ENCODE results near the gene SCARB2.

Gene SCARB2

DNA sequence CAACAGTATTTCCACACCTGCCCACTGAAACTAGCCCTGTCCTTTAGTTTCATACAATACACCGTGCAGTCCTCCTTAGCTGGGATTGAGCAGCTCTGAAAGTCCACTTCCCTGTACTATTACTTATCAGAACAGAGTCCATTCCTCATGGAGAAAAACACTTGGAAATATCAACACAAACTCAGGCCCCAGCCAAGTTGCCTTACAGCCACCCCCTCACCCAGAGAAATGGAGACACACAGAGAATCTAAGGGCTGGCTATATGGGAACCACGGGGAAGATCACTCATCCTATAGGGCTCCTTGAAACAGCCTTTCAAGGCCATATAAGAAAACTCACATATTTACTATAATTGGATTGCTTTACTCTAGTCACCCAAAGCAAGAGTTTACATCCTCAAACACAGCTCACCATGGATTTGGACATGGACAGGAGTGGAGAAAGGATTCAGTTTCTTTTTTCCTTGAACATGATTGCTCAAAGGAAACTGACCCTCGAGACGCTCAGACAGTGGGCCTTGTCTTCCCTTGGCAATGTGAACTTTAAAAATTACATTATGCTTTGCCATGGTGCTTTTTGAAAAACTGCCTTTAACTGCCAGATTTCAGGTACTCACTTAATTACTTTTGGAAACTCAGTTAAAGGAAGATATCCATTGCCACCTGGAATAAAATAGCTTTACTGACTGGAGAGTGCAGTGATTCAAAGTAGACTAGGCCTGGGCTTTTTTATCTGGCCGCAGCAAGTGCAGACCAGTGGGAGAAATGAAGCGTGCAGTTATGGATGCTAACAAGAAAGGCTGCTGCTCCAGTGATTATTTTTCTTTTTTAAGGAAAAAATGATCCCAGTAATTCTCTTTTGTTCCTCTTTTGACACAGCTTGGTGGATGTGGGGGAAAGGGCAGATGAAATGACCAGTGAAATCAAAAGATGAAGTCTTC is 1.6 kb downstream of the SCARB2 start:
- peaks cover 22% of the 10 kb centered on the region for H3K4me1 ChIP-seq (ENCODE audit: control insufficient read depth, insufficient read depth, low read length)
- H3K9me3 ChIP-seq (ENCODE audit: control insufficient read depth, low read length), result no peaks in the 10 kb centered on the region
- 93 to 94% methylated on average over 6 of the region's 6 CpGs for WGBS, 2 experiments
- peaks cover 4% of the 10 kb centered on the region for H3K36me3 ChIP-seq (ENCODE audit: control insufficient read depth, insufficient read depth, low read length)
- H3K27me3 ChIP-seq (ENCODE audit: control insufficient read depth, insufficient read depth, low read length, poor library complexity, severe bottlenecking), result peaks cover 9% of the 10 kb centered on the region
- H3K4me3 ChIP-seq (ENCODE audit: insufficient read depth, low read depth, low read length), result peak overlapping the region; percentile 72
- H3K27ac ChIP-seq (ENCODE audit: insufficient read depth, low read depth, low read length, poor library complexity, severe bottlenecking), result no peak overlapping the region

DNA sequence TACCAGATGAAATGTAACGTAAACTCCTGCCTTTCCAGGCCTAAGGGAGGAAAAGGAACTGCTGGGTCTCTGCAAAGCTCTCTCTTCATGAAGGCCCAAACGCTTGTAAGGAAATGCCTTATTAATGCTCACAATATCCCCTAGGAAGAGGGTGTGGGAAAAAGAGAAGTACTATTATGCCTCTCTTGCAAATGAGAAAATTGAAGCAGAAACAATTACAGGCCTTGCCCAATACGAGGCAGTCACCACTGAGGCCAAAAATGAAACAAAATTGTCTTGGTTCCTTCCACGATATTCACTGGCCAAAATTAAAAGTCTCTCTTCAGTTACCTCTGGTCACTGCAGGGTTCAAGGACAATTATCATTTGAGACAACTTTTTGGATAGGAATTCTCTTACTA is 3.2 kb downstream of the SCARB2 start:
- Histone ChIP-seq H3K9me3 (ENCODE audit: control insufficient read depth, low read length) (no peaks in the 10 kb centered on the region), H3K27ac (ENCODE audit: insufficient read depth, low read depth, low read length, poor library complexity, severe bottlenecking) (no peak overlapping the region), H3K36me3 (ENCODE audit: control insufficient read depth, insufficient read depth, low read length) (peaks cover 4% of the 10 kb centered on the region), H3K4me1 (ENCODE audit: control insufficient read depth, insufficient read depth, low read length) (peaks cover 30% of the 10 kb centered on the region), H3K4me3 (ENCODE audit: insufficient read depth, low read depth, low read length) (no peak overlapping the region), H3K27me3 (ENCODE audit: control insufficient read depth, insufficient read depth, low read length, poor library complexity, severe bottlenecking) (peaks cover 9% of the 10 kb centered on the region)
- 92 to 94% methylated on average over 4 of the region's 4 CpGs for WGBS, 2 experiments

- peaks cover 4% of the 10 kb centered on the region for H3K36me3 ChIP-seq (ENCODE audit: control insufficient read depth, insufficient read depth, low read length)
- no peak overlapping the region for H3K27ac ChIP-seq (ENCODE audit: insufficient read depth, low read depth, low read length, poor library complexity, severe bottlenecking)
- no peak overlapping the region for H3K4me3 ChIP-seq (ENCODE audit: insufficient read depth, low read depth, low read length)
- H3K27me3 ChIP-seq (ENCODE audit: control insufficient read depth, insufficient read depth, low read length, poor library complexity, severe bottlenecking), result peaks cover 7% of the 10 kb centered on the region
- no peaks in the 10 kb centered on the region for H3K9me3 ChIP-seq (ENCODE audit: control insufficient read depth, low read length)
- 94% methylated on average over 2 to 4 of the region's 4 CpGs for WGBS, 2 experiments
- H3K4me1 ChIP-seq (ENCODE audit: control insufficient read depth, insufficient read depth, low read length), result peaks cover 30% of the 10 kb centered on the region
Observed at GRCh38 chr4:76209881-76210280, 3.7 kb downstream of the SCARB2 start.

- Histone ChIP-seq H3K27ac (ENCODE audit: insufficient read depth, low read depth, low read length, poor library complexity, severe bottlenecking) (no peak overlapping the region), H3K4me1 (ENCODE audit: control insufficient read depth, insufficient read depth, low read length) (peaks cover 21% of the 10 kb centered on the region), H3K9me3 (ENCODE audit: control insufficient read depth, low read length) (no peaks in the 10 kb centered on the region), H3K4me3 (ENCODE audit: insufficient read depth, low read depth, low read length) (no peak overlapping the region), H3K27me3 (ENCODE audit: control insufficient read depth, insufficient read depth, low read length, poor library complexity, severe bottlenecking) (no peaks in the 10 kb centered on the region), H3K36me3 (ENCODE audit: control insufficient read depth, insufficient read depth, low read length) (peaks cover 4% of the 10 kb centered on the region)
- 70 to 72% methylated on average over 9 of the region's 9 CpGs for WGBS, 2 experiments
Observed at GRCh38 chr4:76208005-76208765, 5.4 kb downstream of the SCARB2 start.

DNA sequence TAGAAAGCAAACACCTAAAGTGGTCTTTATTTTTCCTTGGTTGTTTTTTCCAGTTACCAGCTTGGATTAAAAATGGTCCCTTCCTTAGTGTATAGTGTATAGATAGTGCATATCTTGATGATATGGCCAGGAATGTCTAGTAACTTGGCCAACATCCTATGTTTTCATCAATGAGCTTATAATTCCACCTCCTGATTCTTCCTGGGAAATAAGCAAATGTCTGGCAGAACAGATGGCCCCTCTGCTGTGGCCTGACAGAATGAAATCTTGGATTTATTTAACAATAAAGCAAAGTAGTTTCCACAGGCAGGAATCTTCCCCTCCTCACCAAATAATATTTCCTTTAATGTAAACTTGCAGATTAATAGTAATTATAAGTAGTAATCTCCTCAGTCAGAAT is 6.1 kb downstream of the SCARB2 start:
- H3K27ac ChIP-seq (ENCODE audit: insufficient read depth, low read depth, low read length, poor library complexity, severe bottlenecking), result no peak overlapping the region
- no peaks in the 10 kb centered on the region for H3K27me3 ChIP-seq (ENCODE audit: control insufficient read depth, insufficient read depth, low read length, poor library complexity, severe bottlenecking)
- peaks cover 4% of the 10 kb centered on the region for H3K36me3 ChIP-seq (ENCODE audit: control insufficient read depth, insufficient read depth, low read length)
- H3K9me3 ChIP-seq (ENCODE audit: control insufficient read depth, low read length), result no peaks in the 10 kb centered on the region
- H3K4me1 ChIP-seq (ENCODE audit: control insufficient read depth, insufficient read depth, low read length), result peaks cover 21% of the 10 kb centered on the region
- H3K4me3 ChIP-seq (ENCODE audit: insufficient read depth, low read depth, low read length), result no peak overlapping the region

GRCh38 chr4:76206222-76206942 is 7.2 kb downstream of the SCARB2 start:
- H3K27ac ChIP-seq (ENCODE audit: insufficient read depth, low read depth, low read length, poor library complexity, severe bottlenecking), result no peak overlapping the region
- peaks cover 15% of the 10 kb centered on the region for H3K4me1 ChIP-seq (ENCODE audit: control insufficient read depth, insufficient read depth, low read length)
- no peaks in the 10 kb centered on the region for H3K9me3 ChIP-seq (ENCODE audit: control insufficient read depth, low read length)
- H3K27me3 ChIP-seq (ENCODE audit: control insufficient read depth, insufficient read depth, low read length, poor library complexity, severe bottlenecking), result no peaks in the 10 kb centered on the region
- H3K36me3 ChIP-seq (ENCODE audit: control insufficient read depth, insufficient read depth, low read length), result peaks cover 4% of the 10 kb centered on the region
- 91 to 94% methylated on average over 6 to 7 of the region's 7 CpGs for WGBS, 2 experiments
- H3K4me3 ChIP-seq (ENCODE audit: insufficient read depth, low read depth, low read length), result no peak overlapping the region

GRCh38 chr4:76205476-76205875 is 8.1 kb downstream of the SCARB2 start:
- Histone ChIP-seq H3K27me3 (ENCODE audit: control insufficient read depth, insufficient read depth, low read length, poor library complexity, severe bottlenecking) (no peaks in the 10 kb centered on the region), H3K27ac (ENCODE audit: insufficient read depth, low read depth, low read length, poor library complexity, severe bottlenecking) (no peak overlapping the region), H3K9me3 (ENCODE audit: control insufficient read depth, low read length) (no peaks in the 10 kb centered on the region), H3K4me1 (ENCODE audit: control insufficient read depth, insufficient read depth, low read length) (peaks cover 15% of the 10 kb centered on the region), H3K36me3 (ENCODE audit: control insufficient read depth, insufficient read depth, low read length) (peaks cover 4% of the 10 kb centered on the region), H3K4me3 (ENCODE audit: insufficient read depth, low read depth, low read length) (no peak overlapping the region)

DNA sequence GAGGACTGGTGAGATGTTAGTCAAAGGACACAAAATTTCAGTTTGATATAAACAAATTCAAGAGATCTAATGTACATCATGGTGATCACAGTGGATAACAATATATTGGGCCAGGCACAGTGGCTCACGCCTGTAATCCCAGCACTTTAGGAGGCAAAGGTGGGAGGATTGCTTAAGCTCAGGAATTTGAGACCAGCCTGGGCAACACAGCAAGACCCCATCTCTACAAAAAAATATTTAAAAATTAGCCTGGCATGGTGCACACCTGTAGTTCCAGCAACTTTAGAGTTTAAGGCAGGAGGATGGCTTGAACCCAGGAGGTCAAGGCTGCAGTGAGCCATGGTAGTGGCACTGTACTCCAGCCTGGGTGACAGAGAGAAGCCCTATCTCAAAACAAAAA is 8.7 kb downstream of the SCARB2 start:
- 100% methylated on average over 1 of the region's 1 CpG for WGBS, 2 experiments
- Histone ChIP-seq H3K4me1 (ENCODE audit: control insufficient read depth, insufficient read depth, low read length) (peaks cover 15% of the 10 kb centered on the region), H3K4me3 (ENCODE audit: insufficient read depth, low read depth, low read length) (no peak overlapping the region), H3K36me3 (ENCODE audit: control insufficient read depth, insufficient read depth, low read length) (peaks cover 3% of the 10 kb centered on the region), H3K9me3 (ENCODE audit: control insufficient read depth, low read length) (no peaks in the 10 kb centered on the region), H3K27ac (ENCODE audit: insufficient read depth, low read depth, low read length, poor library complexity, severe bottlenecking) (no peak overlapping the region), H3K27me3 (ENCODE audit: control insufficient read depth, insufficient read depth, low read length, poor library complexity, severe bottlenecking) (no peaks in the 10 kb centered on the region)

DNA sequence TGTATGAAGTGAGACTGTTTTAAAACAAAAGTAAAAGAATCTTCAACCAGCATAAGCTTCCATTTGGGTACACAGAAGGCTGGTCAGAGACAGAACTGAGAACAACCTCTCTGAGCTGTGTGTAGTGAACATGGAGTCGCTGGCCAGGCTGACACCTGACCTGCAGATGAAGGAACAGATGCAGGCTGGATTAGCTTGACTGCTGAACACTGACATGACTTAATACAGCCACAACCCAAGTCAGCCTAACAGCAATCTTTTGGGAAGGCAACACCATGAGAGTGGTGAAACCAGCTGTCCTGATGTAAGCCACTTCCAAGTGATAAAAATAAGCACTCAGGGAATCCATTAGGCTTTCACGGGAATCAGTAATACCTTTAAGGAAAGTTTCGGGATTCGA is 10.1 kb downstream of the SCARB2 start:
- H3K4me3 ChIP-seq (ENCODE audit: insufficient read depth, low read depth, low read length), result no peak overlapping the region
- H3K27ac ChIP-seq (ENCODE audit: insufficient read depth, low read depth, low read length, poor library complexity, severe bottlenecking), result no peak overlapping the region
- 83 to 93% methylated on average over 4 of the region's 4 CpGs for WGBS, 2 experiments
- no peaks in the 10 kb centered on the region for H3K36me3 ChIP-seq (ENCODE audit: control insufficient read depth, insufficient read depth, low read length)
- no peaks in the 10 kb centered on the region for H3K27me3 ChIP-seq (ENCODE audit: control insufficient read depth, insufficient read depth, low read length, poor library complexity, severe bottlenecking)
- H3K9me3 ChIP-seq (ENCODE audit: control insufficient read depth, low read length), result no peaks in the 10 kb centered on the region
- H3K4me1 ChIP-seq (ENCODE audit: control insufficient read depth, insufficient read depth, low read length), result peaks cover 16% of the 10 kb centered on the region

DNA sequence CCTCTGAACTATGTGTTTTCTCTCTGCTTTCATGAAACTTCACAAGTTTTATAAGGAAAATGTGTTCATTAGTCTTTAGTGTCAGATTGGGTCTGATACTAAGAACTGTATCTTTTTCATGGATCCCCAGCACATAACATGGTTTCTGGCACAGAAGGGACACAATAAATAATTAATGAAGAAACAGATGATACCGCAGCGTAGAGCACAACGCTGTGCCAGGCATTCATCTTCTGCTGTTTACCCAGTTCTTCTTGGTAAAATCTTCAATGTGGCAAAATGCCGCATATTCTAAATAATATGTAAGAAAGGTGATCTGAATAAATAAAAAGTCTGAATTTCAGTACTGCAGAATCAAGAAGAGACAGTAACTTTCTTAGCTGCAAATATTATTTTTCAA is 12.3 kb downstream of the SCARB2 start:
- H3K4me1 ChIP-seq (ENCODE audit: control insufficient read depth, insufficient read depth, low read length), result peaks cover 7% of the 10 kb centered on the region
- no peak overlapping the region for H3K27ac ChIP-seq (ENCODE audit: insufficient read depth, low read depth, low read length, poor library complexity, severe bottlenecking)
- H3K9me3 ChIP-seq (ENCODE audit: control insufficient read depth, low read length), result no peaks in the 10 kb centered on the region
- no peak overlapping the region for H3K4me3 ChIP-seq (ENCODE audit: insufficient read depth, low read depth, low read length)
- H3K27me3 ChIP-seq (ENCODE audit: control insufficient read depth, insufficient read depth, low read length, poor library complexity, severe bottlenecking), result no peaks in the 10 kb centered on the region
- WGBS, 2 experiments, result 98 to 99% methylated on average over 4 of the region's 4 CpGs
- H3K36me3 ChIP-seq (ENCODE audit: control insufficient read depth, insufficient read depth, low read length), result no peaks in the 10 kb centered on the region

All from ectodermal cell (in vitro differentiated cells).